DND-41 (cell line): ENCODE measurements around the gene PLAAT5.

Experiments used
- ATAC-seq: fragments of 200-7000 bp; cut with Tn5 transposase; 3 replicates; pipeline ENCODE4 v1.9.1; 2021; ENCODE audit warnings: low read depth; ENCODE audit not compliant: insufficient read depth
- DNase-seq: peaks from one replicate; pipeline ENCODE4 v3.0.0-alpha.2; 2020
- H2AFZ ChIP-seq: 2 replicates; pipeline ENCODE4 v1.6.0; 2012; ENCODE audit warnings: low read depth, low read length
- H3K27ac ChIP-seq: 2 replicates; pipeline ENCODE4 v1.5.1; 2012; ENCODE audit warnings: low read length, inconsistent platforms
- H3K27me3 ChIP-seq: fragments of 200-600 bp; sonication (generic); 2 replicates; pipeline ENCODE4 v1.6.0; 2012; ENCODE audit warnings: low read length, mild to moderate bottlenecking, inconsistent platforms; ENCODE audit not compliant: insufficient read depth, poor library complexity
- H3K36me3 ChIP-seq: 2 replicates; pipeline ENCODE4 v1.5.1; 2012; ENCODE audit warnings: low read length, inconsistent platforms; ENCODE audit not compliant: insufficient read depth
- H3K4me1 ChIP-seq: 2 replicates; pipeline ENCODE4 v1.5.1; 2012; ENCODE audit warnings: mild to moderate bottlenecking, low read length; ENCODE audit not compliant: insufficient read depth
- H3K4me2 ChIP-seq: 2 replicates; pipeline ENCODE4 v1.6.0; 2012; ENCODE audit warnings: mild to moderate bottlenecking, moderate library complexity, low read length, inconsistent platforms; ENCODE audit not compliant: insufficient read depth
- H3K4me3 ChIP-seq, 2 experiments: fragments of 200-600 bp in 1 of 2; shearing (Covaris generic) in 1 of 2; 2 replicates each; pipeline ENCODE4 v1.5.1; 2012 to 2016; ENCODE audit warnings: inconsistent platforms in 2 of 2, low read length in 2 of 2, mild to moderate bottlenecking in 2 of 2, low read depth in 1 of 2, moderate library complexity in 1 of 2
- H3K79me2 ChIP-seq: 2 replicates; pipeline ENCODE4 v1.6.0; 2012; ENCODE audit warnings: low read length, inconsistent platforms; ENCODE audit not compliant: insufficient read depth
- H3K9ac ChIP-seq: 2 replicates; pipeline ENCODE4 v1.6.0; 2012; ENCODE audit warnings: low read depth, mild to moderate bottlenecking, inconsistent platforms, low read length, moderate library complexity
- H3K9me3 ChIP-seq: 2 replicates; pipeline ENCODE4 v1.5.1; 2012; ENCODE audit warnings: low read length, moderate library complexity, mild to moderate bottlenecking, inconsistent platforms; ENCODE audit not compliant: insufficient read depth, severe bottlenecking
- H4K20me1 ChIP-seq: 2 replicates; pipeline ENCODE4 v1.6.0; 2012; ENCODE audit warnings: low read length; ENCODE audit not compliant: insufficient read depth
- EZH2 ChIP-seq: IDR thresholded peaks from 3 replicates; pipeline ENCODE4 v1.6.1; 2012; ENCODE audit warnings: borderline replicate concordance, low read depth, mild to moderate bottlenecking, moderate library complexity, low read length, inconsistent platforms; ENCODE audit not compliant: severe bottlenecking
- TF ChIP-seq, protein P1 (sequence below): IDR thresholded peaks from 2 replicates; pipeline ENCODE4 v1.5.1; 2012; ENCODE audit warnings: borderline replicate concordance, low read length, moderate library complexity, mild to moderate bottlenecking; ENCODE audit not compliant: poor library complexity, severe bottlenecking; ENCODE audit errors: extremely low read depth

Gene PLAAT5

DNA sequence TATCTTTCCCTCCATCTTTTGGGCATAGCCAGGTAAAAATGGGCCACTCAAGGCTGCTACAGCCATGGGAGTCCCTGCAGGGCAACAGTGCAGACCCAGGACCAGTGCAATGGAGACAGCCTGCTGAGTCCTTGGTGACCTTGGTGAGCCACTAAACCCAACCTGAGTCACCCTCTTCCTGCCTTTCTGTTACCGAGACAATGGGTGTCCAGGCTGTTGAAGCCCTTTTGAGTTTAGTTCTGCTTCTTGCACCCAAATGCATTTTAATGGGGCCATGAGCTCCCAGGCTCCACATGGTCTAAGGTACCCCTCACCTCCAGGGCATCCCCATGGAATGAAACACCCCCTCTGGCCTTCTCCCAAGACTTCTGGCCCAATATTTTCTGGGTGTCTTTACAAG, 44.8 kb upstream of the PLAAT5 start:
- no peak overlapping the region for H3K4me3 ChIP-seq
- no peak overlapping the region; the same call in 1 of the 2 replicates for H3K4me2 ChIP-seq
- no peaks in the 10 kb centered on the region for H4K20me1 ChIP-seq
- peak overlapping the region; percentile 17; the same call in 1 of the 2 replicates for H3K27ac ChIP-seq
- H3K36me3 ChIP-seq = no peaks in the 10 kb centered on the region
- DNase-seq (no peak), ATAC-seq (no peak)
- peaks cover 49% of the 10 kb centered on the region for H3K4me1 ChIP-seq
- H3K79me2 ChIP-seq = no peaks in the 10 kb centered on the region
- H3K9ac ChIP-seq = no peak overlapping the region
- H3K9me3 ChIP-seq = no peaks in the 10 kb centered on the region
- TF ChIP-seq, protein P1, sequence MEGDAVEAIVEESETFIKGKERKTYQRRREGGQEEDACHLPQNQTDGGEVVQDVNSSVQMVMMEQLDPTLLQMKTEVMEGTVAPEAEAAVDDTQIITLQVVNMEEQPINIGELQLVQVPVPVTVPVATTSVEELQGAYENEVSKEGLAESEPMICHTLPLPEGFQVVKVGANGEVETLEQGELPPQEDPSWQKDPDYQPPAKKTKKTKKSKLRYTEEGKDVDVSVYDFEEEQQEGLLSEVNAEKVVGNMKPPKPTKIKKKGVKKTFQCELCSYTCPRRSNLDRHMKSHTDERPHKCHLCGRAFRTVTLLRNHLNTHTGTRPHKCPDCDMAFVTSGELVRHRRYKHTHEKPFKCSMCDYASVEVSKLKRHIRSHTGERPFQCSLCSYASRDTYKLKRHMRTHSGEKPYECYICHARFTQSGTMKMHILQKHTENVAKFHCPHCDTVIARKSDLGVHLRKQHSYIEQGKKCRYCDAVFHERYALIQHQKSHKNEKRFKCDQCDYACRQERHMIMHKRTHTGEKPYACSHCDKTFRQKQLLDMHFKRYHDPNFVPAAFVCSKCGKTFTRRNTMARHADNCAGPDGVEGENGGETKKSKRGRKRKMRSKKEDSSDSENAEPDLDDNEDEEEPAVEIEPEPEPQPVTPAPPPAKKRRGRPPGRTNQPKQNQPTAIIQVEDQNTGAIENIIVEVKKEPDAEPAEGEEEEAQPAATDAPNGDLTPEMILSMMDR = no peak
- no peak for TF ChIP-seq EZH2
- H3K27me3 ChIP-seq = no peaks in the 10 kb centered on the region
- 0 out of 2 replicates have a peak overlapping the region, but pooled peaks have one; percentile 22 for H2AFZ ChIP-seq

DNA sequence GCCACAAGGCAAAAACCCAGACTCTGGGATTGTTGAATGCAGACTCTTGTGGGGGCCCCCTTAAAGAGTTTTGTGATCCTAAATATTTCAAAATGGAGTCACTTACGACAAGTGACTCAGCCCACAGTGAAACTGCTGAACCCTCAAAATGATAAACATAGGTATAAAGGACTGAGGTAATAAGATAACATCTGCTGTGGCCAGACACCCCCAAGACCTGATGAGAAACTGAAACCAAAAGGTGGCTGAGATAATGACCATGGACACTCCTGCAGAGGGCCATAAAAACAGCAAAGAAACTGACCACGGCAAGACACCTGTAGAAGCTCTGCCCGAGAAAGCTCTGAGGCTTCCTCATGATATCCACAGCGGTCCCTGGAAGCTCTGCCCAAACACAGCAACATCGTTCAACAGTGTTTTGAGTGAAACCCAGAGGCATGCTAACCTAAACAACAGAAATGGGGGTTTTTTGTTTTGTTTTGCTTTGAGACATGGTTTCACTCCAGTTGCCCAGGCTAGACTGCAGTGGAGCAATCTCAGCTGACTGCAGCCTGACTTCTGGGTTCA, 44.0 kb upstream of the PLAAT5 start:
- no peaks in the 10 kb centered on the region for H3K79me2 ChIP-seq
- H3K36me3 ChIP-seq = no peaks in the 10 kb centered on the region
- DNase-seq (no peak), ATAC-seq (no peak)
- H3K4me1 ChIP-seq = peaks cover 49% of the 10 kb centered on the region
- no peak overlapping the region for H3K4me3 ChIP-seq
- no peak overlapping the region for H2AFZ ChIP-seq
- no peak overlapping the region for H3K27ac ChIP-seq
- H3K4me2 ChIP-seq = no peak overlapping the region
- H3K9ac ChIP-seq = no peak overlapping the region
- H3K9me3 ChIP-seq = no peaks in the 10 kb centered on the region
- H3K27me3 ChIP-seq = no peaks in the 10 kb centered on the region
- TF ChIP-seq EZH2 = no peak
- TF ChIP-seq, protein P1 = no peak
- no peaks in the 10 kb centered on the region for H4K20me1 ChIP-seq

DNA sequence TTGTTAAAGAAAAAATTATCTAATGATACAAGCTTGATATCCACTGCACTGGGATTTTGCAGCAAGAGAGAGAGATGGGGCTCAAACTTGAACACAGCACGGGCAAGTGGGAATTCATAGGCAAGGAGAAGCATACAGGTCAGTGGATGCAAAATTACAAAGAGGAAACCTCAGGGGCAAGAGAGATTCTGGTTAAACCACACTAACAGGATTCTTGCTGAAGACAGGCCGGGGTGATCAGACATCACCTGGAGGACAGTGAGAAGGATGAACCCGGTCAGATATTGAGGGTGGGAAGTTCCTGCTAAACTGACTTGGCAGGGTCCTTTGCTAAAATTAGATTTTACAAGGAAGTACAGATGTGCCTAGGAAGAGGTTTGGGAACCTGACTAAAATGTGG, 43.1 kb upstream of the PLAAT5 start:
- Histone ChIP-seq H3K27ac (no peak overlapping the region), H3K36me3 (no peaks in the 10 kb centered on the region), H3K4me3 (no peak overlapping the region), H3K9me3 (no peaks in the 10 kb centered on the region), H2AFZ (no peak overlapping the region), H3K27me3 (no peaks in the 10 kb centered on the region), H4K20me1 (no peaks in the 10 kb centered on the region), H3K79me2 (no peaks in the 10 kb centered on the region), H3K9ac (no peak overlapping the region), H3K4me2 (no peak overlapping the region), H3K4me1 (peaks cover 49% of the 10 kb centered on the region)
- TF ChIP-seq EZH2 = no peak
- TF ChIP-seq, protein P1 = no peak
- DNase-seq = no peak
- no peak for ATAC-seq
